ENCODE results near the gene SCARB1.

DNA sequence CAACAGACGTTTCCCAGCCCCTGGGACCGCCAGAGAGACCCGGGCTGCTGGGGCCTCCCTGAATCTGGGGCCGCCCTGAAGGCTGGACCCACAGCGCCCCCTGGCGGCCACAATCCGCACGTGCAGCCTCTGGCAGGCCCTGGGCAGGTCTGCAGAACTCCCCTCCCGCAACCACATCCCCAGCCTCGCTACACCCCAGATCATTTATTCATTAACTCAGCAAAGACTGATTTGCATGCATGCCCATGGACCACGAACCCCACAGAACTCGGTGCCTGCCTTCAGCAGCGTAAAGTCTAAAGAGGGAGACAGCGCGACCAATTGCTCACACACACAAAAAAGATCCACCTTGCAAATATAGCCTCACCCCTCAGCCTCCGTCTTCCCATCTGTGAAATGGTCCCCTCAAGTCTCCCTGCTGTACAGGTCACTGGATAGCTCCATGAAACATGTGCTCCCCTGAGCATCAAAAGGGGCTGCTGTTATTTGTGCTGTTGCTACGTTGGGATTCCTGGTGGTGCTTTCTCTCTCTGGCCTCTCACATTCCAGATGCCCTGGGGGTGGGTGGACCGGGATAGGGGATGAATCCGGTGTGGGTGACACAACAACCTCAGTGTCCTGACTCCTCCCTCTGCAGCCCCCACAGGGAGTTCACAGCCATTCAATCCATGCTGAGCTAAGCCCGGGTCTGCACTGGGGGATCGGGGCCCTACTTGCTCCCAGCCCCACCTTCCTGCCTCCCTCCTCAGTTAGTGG lies 96.4 kb downstream of the SCARB1 start:
- TF ChIP-seq, protein P1, sequence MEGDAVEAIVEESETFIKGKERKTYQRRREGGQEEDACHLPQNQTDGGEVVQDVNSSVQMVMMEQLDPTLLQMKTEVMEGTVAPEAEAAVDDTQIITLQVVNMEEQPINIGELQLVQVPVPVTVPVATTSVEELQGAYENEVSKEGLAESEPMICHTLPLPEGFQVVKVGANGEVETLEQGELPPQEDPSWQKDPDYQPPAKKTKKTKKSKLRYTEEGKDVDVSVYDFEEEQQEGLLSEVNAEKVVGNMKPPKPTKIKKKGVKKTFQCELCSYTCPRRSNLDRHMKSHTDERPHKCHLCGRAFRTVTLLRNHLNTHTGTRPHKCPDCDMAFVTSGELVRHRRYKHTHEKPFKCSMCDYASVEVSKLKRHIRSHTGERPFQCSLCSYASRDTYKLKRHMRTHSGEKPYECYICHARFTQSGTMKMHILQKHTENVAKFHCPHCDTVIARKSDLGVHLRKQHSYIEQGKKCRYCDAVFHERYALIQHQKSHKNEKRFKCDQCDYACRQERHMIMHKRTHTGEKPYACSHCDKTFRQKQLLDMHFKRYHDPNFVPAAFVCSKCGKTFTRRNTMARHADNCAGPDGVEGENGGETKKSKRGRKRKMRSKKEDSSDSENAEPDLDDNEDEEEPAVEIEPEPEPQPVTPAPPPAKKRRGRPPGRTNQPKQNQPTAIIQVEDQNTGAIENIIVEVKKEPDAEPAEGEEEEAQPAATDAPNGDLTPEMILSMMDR (IDR thresholded peaks at IDR 0.05) = peak; percentile 92 to 99 (median 95)
- no peak for TF ChIP-seq POLR2A (IDR thresholded peaks at IDR 0.05)

All from body of pancreas (tissue), 4 donors.